Measurements from ENCODE around the gene KCNE4. TPM values are rescaled to one million over a fixed set of nuclear protein-coding genes. Genes with fewer than 3 reads are reported as not detected.

The KCNE4 gene, protein sequence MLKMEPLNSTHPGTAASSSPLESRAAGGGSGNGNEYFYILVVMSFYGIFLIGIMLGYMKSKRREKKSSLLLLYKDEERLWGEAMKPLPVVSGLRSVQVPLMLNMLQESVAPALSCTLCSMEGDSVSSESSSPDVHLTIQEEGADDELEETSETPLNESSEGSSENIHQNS
- polyA plus RNA-seq = under 1 TPM; 0.24 to 0.64 TPM

DNA sequence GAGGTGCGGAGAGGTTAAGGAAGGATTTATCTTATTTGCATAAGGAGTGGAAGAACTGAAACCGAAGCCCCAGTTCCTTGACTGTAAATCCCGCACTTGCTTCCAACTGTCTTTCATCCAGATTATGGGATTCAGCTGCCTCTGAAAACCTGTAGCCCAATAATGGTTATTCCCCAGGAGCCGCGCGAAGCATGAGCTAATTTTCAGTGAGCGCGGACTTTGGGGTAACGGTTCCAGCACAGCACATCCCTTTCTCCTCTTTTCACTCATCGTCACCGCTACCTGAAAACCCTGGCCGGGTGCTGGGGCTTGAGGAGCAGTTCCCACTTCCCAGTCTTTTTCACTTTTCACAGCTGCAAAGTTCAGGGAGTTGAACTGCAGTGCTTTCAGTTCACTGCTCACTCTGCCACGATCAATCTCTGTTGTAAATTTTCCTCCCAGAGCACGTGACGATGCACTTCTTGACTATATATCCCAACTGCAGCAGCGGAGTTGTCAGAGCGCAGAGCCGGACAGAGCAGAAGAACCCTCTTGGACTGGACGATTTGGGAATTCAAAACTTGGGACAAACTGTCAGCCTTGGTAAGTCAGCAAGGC lies at the start of gene KCNE4:
Gene KCNE4 (plus strand): TSS at position 498 of the 597 bp plus-strand sequence. CDS start 641 bp downstream, outside the sequence.
- Histone ChIP-seq H3K4me3 (ENCODE audit: low read depth in 1 of 2, low read length in 2 of 2) (peak within 1 kb of the TSS; percentile 23 to 41), H3K27ac (ENCODE audit: low read depth in 2 of 2, low read length in 1 of 2) (peak within 1 kb of the TSS; percentile 60 to 78), H3K36me3 (ENCODE audit: control insufficient read depth in 2 of 2, insufficient read depth in 2 of 2, low read length in 1 of 2) (no peaks in the 10 kb centered on the region), H3K4me1 (ENCODE audit: control insufficient read depth in 2 of 2, insufficient read depth in 2 of 2, low read length in 1 of 2) (peaks cover 0 to 2% of the 10 kb centered on the region in 2 donors), H3K9me3 (ENCODE audit: control insufficient read depth in 2 of 2, insufficient read depth in 1 of 2, low read depth in 1 of 2, low read length in 1 of 2) (no peaks in the 10 kb centered on the region), H3K27me3 (ENCODE audit: control insufficient read depth in 1 of 2, insufficient read depth in 2 of 2, low read length in 2 of 2) (no peaks in the 10 kb centered on the region)
- WGBS, 2 donors = 32 to 33% methylated on average over 19 of the region's 19 CpGs

DNA sequence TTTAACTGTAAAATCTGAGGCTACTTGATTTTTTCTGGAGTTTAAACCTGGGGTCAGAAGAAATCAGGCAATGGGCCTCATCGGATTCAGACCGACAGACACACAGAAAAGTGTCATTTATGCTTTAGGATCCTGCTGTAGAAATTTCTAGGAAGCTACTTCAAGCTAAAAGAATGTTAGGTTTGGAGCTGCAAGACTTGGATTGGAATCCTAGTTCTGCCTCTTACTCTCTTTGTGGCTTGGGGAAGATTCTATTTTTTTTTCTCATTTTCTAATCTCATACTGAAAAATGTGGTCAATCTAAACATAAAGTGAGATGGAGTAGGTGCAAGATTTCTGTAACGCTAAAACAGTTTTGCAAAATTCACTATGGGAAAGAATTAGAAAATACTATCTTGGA lies 48.8 kb upstream of the KCNE4 start:
- H3K4me1 ChIP-seq (ENCODE audit: control insufficient read depth in 2 of 2, insufficient read depth in 2 of 2, low read length in 1 of 2) = no peaks in the 10 kb centered on the region
- 92 to 99% methylated on average over 3 of the region's 3 CpGs for WGBS, 2 donors
- H3K27ac ChIP-seq (ENCODE audit: low read depth in 2 of 2, low read length in 1 of 2) = no peak overlapping the region
- H3K9me3 ChIP-seq (ENCODE audit: control insufficient read depth in 2 of 2, insufficient read depth in 1 of 2, low read depth in 1 of 2, low read length in 1 of 2) = no peaks in the 10 kb centered on the region
- H3K36me3 ChIP-seq (ENCODE audit: control insufficient read depth in 2 of 2, insufficient read depth in 2 of 2, low read length in 1 of 2) = no peaks in the 10 kb centered on the region
- no peak overlapping the region for H3K4me3 ChIP-seq (ENCODE audit: low read depth in 1 of 2, low read length in 2 of 2)
- no peaks in the 10 kb centered on the region for H3K27me3 ChIP-seq (ENCODE audit: control insufficient read depth in 1 of 2, insufficient read depth in 2 of 2, low read length in 2 of 2)

DNA sequence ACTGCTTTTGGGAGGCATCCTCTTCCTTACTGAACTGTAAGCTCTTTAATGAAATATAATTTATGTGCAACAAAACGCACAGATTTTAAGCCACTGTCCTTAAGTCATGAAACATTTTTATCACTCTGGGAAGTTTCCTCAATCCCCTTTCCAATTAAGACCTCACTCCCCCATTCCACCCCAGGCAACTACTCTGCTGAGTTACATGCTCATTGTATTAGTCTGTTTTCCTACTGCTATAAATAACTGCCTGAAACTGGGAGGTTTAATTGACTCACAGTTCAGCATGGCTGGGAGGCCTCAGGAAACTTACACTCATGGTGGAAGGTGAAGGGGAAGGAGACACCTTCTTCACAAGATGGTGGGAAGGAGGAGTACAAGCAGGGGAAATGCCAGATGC lies 46.5 kb upstream of the KCNE4 start:
- Histone ChIP-seq H3K9me3 (ENCODE audit: control insufficient read depth in 2 of 2, insufficient read depth in 1 of 2, low read depth in 1 of 2, low read length in 1 of 2) (no peaks in the 10 kb centered on the region), H3K36me3 (ENCODE audit: control insufficient read depth in 2 of 2, insufficient read depth in 2 of 2, low read length in 1 of 2) (no peaks in the 10 kb centered on the region), H3K4me3 (ENCODE audit: low read depth in 1 of 2, low read length in 2 of 2) (no peak overlapping the region), H3K4me1 (ENCODE audit: control insufficient read depth in 2 of 2, insufficient read depth in 2 of 2, low read length in 1 of 2) (no peaks in the 10 kb centered on the region), H3K27me3 (ENCODE audit: control insufficient read depth in 1 of 2, insufficient read depth in 2 of 2, low read length in 2 of 2) (no peaks in the 10 kb centered on the region), H3K27ac (ENCODE audit: low read depth in 2 of 2, low read length in 1 of 2) (no peak overlapping the region)
- WGBS, 2 donors = 77 to 100% methylated on average over 1 of the region's 1 CpG

DNA sequence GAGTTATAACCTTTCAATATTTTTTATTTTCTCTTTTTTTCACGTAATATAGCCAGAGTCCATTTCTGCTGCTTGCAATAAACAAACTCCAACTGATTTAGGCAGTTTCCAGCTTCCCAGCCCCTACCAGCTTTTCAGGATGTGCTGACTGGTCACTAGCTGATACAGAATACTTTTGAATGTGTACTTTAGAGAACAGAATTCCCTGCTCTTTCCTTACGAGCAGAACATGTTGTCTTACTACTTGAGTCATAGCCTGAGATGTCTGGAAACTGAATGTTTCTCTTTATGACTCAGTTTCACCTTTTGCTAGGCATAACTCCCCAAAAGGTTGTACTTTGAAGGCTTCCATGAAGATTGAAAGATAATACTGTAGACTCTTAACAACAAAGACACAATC lies 44.5 kb upstream of the KCNE4 start:
- H3K27ac ChIP-seq (ENCODE audit: low read depth in 2 of 2, low read length in 1 of 2) = no peak overlapping the region
- no peaks in the 10 kb centered on the region for H3K27me3 ChIP-seq (ENCODE audit: control insufficient read depth in 1 of 2, insufficient read depth in 2 of 2, low read length in 2 of 2)
- H3K9me3 ChIP-seq (ENCODE audit: control insufficient read depth in 2 of 2, insufficient read depth in 1 of 2, low read depth in 1 of 2, low read length in 1 of 2) = no peaks in the 10 kb centered on the region
- no peaks in the 10 kb centered on the region for H3K4me1 ChIP-seq (ENCODE audit: control insufficient read depth in 2 of 2, insufficient read depth in 2 of 2, low read length in 1 of 2)
- H3K4me3 ChIP-seq (ENCODE audit: low read depth in 1 of 2, low read length in 2 of 2) = no peak overlapping the region
- 63 to 68% methylated on average over 2 of the region's 2 CpGs for WGBS, 2 donors
- H3K36me3 ChIP-seq (ENCODE audit: control insufficient read depth in 2 of 2, insufficient read depth in 2 of 2, low read length in 1 of 2) = no peaks in the 10 kb centered on the region

DNA sequence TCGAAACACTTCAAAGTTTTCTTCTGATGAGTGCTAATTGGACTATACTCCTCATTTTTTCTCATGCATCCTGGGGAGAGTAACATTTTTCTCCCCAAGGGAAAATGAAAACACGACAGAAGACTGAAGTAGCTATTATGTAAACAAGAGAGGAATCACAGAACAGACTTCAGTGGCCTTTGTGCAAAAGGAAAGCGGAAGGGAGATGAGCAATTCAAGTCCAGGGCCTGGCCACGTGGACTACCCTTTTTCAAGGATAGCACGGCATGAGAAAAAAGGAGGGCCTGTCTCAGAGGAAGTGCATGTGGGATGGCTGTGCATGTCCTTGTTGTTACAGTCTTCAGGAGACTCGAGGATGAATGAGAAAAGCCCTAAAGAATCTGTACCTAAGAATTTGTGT lies 43.8 kb upstream of the KCNE4 start:
- Histone ChIP-seq H3K4me1 (ENCODE audit: control insufficient read depth in 2 of 2, insufficient read depth in 2 of 2, low read length in 1 of 2) (no peaks in the 10 kb centered on the region), H3K4me3 (ENCODE audit: low read depth in 1 of 2, low read length in 2 of 2) (no peak overlapping the region), H3K9me3 (ENCODE audit: control insufficient read depth in 2 of 2, insufficient read depth in 1 of 2, low read depth in 1 of 2, low read length in 1 of 2) (no peaks in the 10 kb centered on the region), H3K36me3 (ENCODE audit: control insufficient read depth in 2 of 2, insufficient read depth in 2 of 2, low read length in 1 of 2) (no peaks in the 10 kb centered on the region), H3K27me3 (ENCODE audit: control insufficient read depth in 1 of 2, insufficient read depth in 2 of 2, low read length in 2 of 2) (no peaks in the 10 kb centered on the region), H3K27ac (ENCODE audit: low read depth in 2 of 2, low read length in 1 of 2) (no peak overlapping the region)
- 52 to 55% methylated on average over 6 of the region's 6 CpGs for WGBS, 2 donors

DNA sequence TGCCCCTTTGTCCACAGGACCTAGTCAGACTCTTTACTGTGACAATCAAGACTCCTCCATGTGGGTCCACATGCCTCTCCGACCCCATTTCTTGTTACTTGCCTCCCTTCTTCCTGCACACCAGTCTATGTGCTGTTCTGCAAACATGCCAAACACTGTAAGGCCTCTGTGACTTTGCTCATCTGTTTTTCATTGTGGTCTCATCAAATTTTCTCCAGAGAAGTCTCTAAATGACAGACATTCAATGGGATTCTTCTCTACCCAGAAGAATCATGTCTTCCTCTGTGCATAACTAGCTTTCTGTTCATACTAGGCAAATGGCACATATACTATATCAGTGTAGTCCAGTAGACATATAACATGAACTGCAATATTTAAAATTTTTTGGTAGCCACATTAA lies 43.0 kb upstream of the KCNE4 start:
- WGBS, 2 donors = 71 to 79% methylated on average over 1 of the region's 1 CpG
- Histone ChIP-seq H3K4me1 (ENCODE audit: control insufficient read depth in 2 of 2, insufficient read depth in 2 of 2, low read length in 1 of 2) (no peaks in the 10 kb centered on the region), H3K9me3 (ENCODE audit: control insufficient read depth in 2 of 2, insufficient read depth in 1 of 2, low read depth in 1 of 2, low read length in 1 of 2) (no peaks in the 10 kb centered on the region), H3K4me3 (ENCODE audit: low read depth in 1 of 2, low read length in 2 of 2) (no peak overlapping the region), H3K27ac (ENCODE audit: low read depth in 2 of 2, low read length in 1 of 2) (no peak overlapping the region), H3K27me3 (ENCODE audit: control insufficient read depth in 1 of 2, insufficient read depth in 2 of 2, low read length in 2 of 2) (no peaks in the 10 kb centered on the region), H3K36me3 (ENCODE audit: control insufficient read depth in 2 of 2, insufficient read depth in 2 of 2, low read length in 1 of 2) (no peaks in the 10 kb centered on the region)

DNA sequence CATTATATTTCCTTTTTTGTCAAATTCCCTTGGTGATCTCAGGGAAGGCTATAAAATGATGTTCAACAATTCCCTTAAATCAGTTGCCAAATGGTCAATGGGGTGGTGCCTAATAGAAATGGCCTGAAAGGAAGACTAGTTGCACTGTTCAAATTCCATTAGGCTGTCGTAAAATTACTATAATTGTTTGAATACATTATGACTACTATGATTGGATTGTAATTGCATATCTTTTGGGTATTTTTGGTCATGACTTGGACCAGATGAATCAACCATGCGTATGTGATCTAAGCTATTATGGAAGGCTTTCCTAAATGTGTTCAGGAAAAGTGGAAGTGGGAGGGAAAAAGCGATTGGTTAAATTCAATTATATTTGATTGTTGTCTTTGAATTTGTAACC lies 41.3 kb upstream of the KCNE4 start:
- Histone ChIP-seq H3K36me3 (ENCODE audit: control insufficient read depth in 2 of 2, insufficient read depth in 2 of 2, low read length in 1 of 2) (no peaks in the 10 kb centered on the region), H3K27ac (ENCODE audit: low read depth in 2 of 2, low read length in 1 of 2) (no peak overlapping the region), H3K27me3 (ENCODE audit: control insufficient read depth in 1 of 2, insufficient read depth in 2 of 2, low read length in 2 of 2) (no peaks in the 10 kb centered on the region), H3K4me1 (ENCODE audit: control insufficient read depth in 2 of 2, insufficient read depth in 2 of 2, low read length in 1 of 2) (no peaks in the 10 kb centered on the region), H3K4me3 (ENCODE audit: low read depth in 1 of 2, low read length in 2 of 2) (no peak overlapping the region), H3K9me3 (ENCODE audit: control insufficient read depth in 2 of 2, insufficient read depth in 1 of 2, low read depth in 1 of 2, low read length in 1 of 2) (no peaks in the 10 kb centered on the region)
- 88 to 90% methylated on average over 3 of the region's 3 CpGs for WGBS, 2 donors

DNA sequence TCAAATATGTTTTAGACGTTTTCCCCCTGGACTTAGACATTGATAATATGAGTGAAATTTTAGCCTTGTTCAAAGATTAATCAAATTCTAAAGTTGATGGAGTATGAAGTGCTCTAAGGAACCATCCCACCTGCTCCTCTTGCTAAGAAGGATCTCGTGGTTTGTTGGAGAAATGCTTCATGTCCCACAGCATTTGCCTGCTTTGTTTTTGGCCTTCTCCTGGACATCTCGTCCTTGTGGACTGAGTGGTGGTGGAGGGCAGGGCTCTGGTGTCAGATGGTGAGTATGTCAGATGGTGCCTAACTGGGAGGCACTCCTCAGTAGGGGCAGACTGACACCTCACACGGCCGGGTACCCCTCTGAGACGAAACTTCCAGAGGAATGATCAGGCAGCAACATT lies 39.7 kb upstream of the KCNE4 start:
- Histone ChIP-seq H3K27me3 (ENCODE audit: control insufficient read depth in 1 of 2, insufficient read depth in 2 of 2, low read length in 2 of 2) (no peaks in the 10 kb centered on the region), H3K4me3 (ENCODE audit: low read depth in 1 of 2, low read length in 2 of 2) (no peak overlapping the region), H3K9me3 (ENCODE audit: control insufficient read depth in 2 of 2, insufficient read depth in 1 of 2, low read depth in 1 of 2, low read length in 1 of 2) (no peaks in the 10 kb centered on the region), H3K4me1 (ENCODE audit: control insufficient read depth in 2 of 2, insufficient read depth in 2 of 2, low read length in 1 of 2) (no peaks in the 10 kb centered on the region), H3K36me3 (ENCODE audit: control insufficient read depth in 2 of 2, insufficient read depth in 2 of 2, low read length in 1 of 2) (no peaks in the 10 kb centered on the region), H3K27ac (ENCODE audit: low read depth in 2 of 2, low read length in 1 of 2) (no peak overlapping the region)
- 68 to 71% methylated on average over 6 of the region's 6 CpGs for WGBS, 2 donors

DNA sequence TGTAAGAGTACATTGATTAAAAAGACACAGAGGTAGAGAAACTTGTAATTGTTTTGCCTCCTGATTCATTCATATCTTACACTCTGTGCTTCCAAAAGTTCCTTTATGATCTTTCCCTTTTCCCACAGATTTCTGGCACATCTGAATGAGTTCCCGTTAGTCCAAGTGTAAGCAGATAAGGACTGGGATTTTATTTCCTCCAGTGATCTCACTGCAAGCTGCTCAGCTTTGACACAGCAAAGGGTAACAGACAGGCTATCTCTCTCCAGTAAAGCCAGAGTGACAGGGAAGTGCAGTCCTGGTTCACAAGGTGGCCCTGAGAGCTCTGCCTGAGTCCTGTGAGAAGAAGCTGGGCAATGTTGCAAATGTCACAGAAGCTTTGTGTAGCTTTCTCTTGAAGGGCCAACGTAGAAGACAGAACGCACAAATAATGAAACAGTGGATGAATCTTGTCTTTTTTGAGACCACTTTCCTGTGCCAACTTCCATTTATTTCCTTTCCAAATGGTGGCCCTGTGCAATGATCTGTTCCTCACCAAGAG lies 32.5 kb upstream of the KCNE4 start:
- Histone ChIP-seq H3K4me1 (ENCODE audit: control insufficient read depth in 2 of 2, insufficient read depth in 2 of 2, low read length in 1 of 2) (no peaks in the 10 kb centered on the region), H3K27ac (ENCODE audit: low read depth in 2 of 2, low read length in 1 of 2) (no peak overlapping the region), H3K27me3 (ENCODE audit: control insufficient read depth in 1 of 2, insufficient read depth in 2 of 2, low read length in 2 of 2) (no peaks in the 10 kb centered on the region), H3K36me3 (ENCODE audit: control insufficient read depth in 2 of 2, insufficient read depth in 2 of 2, low read length in 1 of 2) (no peaks in the 10 kb centered on the region), H3K4me3 (ENCODE audit: low read depth in 1 of 2, low read length in 2 of 2) (no peak overlapping the region), H3K9me3 (ENCODE audit: control insufficient read depth in 2 of 2, insufficient read depth in 1 of 2, low read depth in 1 of 2, low read length in 1 of 2) (peaks cover 0 to 2% of the 10 kb centered on the region in 2 donors)
- 66 to 71% methylated on average over 3 of the region's 3 CpGs for WGBS, 2 donors

All from esophagus (tissue), 2 donors.